ENCODE measurements around the gene GPR161. TPM values are rescaled to one million over a fixed set of nuclear protein-coding genes. Genes with fewer than 3 reads are reported as not detected.

Gene GPR161
- total and polyA plus RNA-seq, 2 experiments from 2014 or later = 7.9 to 11.6 TPM

DNA sequence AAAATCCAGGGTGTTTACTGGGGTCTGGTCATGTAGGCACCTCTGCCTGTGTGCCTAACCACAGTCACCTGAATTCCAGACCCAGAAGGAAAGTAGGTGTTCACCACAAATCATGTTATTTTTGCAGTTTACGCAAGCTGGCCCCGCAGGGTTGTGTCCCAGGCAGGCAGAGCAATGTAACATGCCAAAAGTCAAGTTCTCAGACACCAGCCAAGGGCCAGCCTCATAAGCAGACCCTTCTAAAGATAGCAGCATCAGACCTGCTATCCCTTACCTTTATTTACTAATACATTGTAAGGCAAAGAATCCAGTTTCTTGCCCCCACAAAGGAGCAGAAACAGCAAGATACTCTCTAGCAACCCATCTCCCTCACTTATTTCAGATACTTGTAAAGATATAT, 83.0 kb downstream of the GPR161 start (continued):
- TF ChIP-seq, protein P1, sequence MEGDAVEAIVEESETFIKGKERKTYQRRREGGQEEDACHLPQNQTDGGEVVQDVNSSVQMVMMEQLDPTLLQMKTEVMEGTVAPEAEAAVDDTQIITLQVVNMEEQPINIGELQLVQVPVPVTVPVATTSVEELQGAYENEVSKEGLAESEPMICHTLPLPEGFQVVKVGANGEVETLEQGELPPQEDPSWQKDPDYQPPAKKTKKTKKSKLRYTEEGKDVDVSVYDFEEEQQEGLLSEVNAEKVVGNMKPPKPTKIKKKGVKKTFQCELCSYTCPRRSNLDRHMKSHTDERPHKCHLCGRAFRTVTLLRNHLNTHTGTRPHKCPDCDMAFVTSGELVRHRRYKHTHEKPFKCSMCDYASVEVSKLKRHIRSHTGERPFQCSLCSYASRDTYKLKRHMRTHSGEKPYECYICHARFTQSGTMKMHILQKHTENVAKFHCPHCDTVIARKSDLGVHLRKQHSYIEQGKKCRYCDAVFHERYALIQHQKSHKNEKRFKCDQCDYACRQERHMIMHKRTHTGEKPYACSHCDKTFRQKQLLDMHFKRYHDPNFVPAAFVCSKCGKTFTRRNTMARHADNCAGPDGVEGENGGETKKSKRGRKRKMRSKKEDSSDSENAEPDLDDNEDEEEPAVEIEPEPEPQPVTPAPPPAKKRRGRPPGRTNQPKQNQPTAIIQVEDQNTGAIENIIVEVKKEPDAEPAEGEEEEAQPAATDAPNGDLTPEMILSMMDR (conservative IDR thresholded peaks at IDR 0.05; ENCODE audit: low read depth in 2 of 2) = no peak
- no peak for TF ChIP-seq STAT1 (IDR thresholded peaks at IDR 0.05; ENCODE audit: unreplicated experiment)

DNA sequence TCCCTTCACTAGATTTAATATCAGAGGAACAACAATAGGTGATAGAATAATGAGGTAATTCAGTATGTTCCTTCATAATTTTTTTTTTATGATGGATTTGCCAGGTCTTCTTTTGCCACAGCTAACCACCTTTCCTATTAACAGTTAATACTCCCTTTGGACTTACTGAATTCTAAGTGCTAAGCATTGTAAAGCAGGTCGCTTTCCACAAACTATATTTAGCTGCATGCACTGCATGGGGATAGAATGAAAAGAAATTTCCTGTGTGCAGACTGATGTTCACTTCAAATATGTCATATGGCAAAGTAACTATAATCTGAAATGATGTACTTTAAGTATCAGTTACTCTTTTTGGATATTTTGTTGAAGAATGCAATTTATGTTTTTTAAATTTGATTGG, 85.8 kb downstream of the GPR161 start:
- Histone ChIP-seq H3K4me2 (no peak overlapping the region), H3K36me3 (ENCODE audit: insufficient read depth) (0 out of 2 replicates have a peak, but pooled peaks cover 4% of the 10 kb centered on the region), H3K79me2 (replicated peaks; ENCODE audit: insufficient read depth) (no peaks in the 10 kb centered on the region), H3K4me3 (no peak overlapping the region), H3K4me1 (ENCODE audit: insufficient read depth) (no peaks in the 10 kb centered on the region), H2AFZ (no peak overlapping the region), H3K27ac (ENCODE audit: low read depth) (no peak overlapping the region), H3K27me3 (ENCODE audit: insufficient read depth) (no peaks in the 10 kb centered on the region), H3K9me2 (ENCODE audit: insufficient read depth) (no peaks in the 10 kb centered on the region), H3F3A (replicated peaks; ENCODE audit: low read depth) (no peaks in the 10 kb centered on the region), H4K20me1 (replicated peaks; ENCODE audit: insufficient read depth) (0 out of 2 replicates have a peak, but pooled peaks cover 3% of the 10 kb centered on the region)
- Mint-ChIP-seq H3K27ac (no peak overlapping the region), H3K4me1 (no peaks in the 10 kb centered on the region), H3K27me3 (ENCODE audit: insufficient read depth, low read depth, poor library complexity) (peaks cover 2% of the 10 kb centered on the region), H3K36me3 (ENCODE audit: low read depth) (peaks cover 2% of the 10 kb centered on the region; the same call in 1 of the 3 replicates), H3K4me3 (no peak overlapping the region), H3K9me3 (0 out of 3 replicates have a peak, but pooled peaks cover 2% of the 10 kb centered on the region)
- no peak for ATAC-seq
- DNase-seq (ENCODE audit: low spot score) = no peak
- TF ChIP-seq, protein P2, sequence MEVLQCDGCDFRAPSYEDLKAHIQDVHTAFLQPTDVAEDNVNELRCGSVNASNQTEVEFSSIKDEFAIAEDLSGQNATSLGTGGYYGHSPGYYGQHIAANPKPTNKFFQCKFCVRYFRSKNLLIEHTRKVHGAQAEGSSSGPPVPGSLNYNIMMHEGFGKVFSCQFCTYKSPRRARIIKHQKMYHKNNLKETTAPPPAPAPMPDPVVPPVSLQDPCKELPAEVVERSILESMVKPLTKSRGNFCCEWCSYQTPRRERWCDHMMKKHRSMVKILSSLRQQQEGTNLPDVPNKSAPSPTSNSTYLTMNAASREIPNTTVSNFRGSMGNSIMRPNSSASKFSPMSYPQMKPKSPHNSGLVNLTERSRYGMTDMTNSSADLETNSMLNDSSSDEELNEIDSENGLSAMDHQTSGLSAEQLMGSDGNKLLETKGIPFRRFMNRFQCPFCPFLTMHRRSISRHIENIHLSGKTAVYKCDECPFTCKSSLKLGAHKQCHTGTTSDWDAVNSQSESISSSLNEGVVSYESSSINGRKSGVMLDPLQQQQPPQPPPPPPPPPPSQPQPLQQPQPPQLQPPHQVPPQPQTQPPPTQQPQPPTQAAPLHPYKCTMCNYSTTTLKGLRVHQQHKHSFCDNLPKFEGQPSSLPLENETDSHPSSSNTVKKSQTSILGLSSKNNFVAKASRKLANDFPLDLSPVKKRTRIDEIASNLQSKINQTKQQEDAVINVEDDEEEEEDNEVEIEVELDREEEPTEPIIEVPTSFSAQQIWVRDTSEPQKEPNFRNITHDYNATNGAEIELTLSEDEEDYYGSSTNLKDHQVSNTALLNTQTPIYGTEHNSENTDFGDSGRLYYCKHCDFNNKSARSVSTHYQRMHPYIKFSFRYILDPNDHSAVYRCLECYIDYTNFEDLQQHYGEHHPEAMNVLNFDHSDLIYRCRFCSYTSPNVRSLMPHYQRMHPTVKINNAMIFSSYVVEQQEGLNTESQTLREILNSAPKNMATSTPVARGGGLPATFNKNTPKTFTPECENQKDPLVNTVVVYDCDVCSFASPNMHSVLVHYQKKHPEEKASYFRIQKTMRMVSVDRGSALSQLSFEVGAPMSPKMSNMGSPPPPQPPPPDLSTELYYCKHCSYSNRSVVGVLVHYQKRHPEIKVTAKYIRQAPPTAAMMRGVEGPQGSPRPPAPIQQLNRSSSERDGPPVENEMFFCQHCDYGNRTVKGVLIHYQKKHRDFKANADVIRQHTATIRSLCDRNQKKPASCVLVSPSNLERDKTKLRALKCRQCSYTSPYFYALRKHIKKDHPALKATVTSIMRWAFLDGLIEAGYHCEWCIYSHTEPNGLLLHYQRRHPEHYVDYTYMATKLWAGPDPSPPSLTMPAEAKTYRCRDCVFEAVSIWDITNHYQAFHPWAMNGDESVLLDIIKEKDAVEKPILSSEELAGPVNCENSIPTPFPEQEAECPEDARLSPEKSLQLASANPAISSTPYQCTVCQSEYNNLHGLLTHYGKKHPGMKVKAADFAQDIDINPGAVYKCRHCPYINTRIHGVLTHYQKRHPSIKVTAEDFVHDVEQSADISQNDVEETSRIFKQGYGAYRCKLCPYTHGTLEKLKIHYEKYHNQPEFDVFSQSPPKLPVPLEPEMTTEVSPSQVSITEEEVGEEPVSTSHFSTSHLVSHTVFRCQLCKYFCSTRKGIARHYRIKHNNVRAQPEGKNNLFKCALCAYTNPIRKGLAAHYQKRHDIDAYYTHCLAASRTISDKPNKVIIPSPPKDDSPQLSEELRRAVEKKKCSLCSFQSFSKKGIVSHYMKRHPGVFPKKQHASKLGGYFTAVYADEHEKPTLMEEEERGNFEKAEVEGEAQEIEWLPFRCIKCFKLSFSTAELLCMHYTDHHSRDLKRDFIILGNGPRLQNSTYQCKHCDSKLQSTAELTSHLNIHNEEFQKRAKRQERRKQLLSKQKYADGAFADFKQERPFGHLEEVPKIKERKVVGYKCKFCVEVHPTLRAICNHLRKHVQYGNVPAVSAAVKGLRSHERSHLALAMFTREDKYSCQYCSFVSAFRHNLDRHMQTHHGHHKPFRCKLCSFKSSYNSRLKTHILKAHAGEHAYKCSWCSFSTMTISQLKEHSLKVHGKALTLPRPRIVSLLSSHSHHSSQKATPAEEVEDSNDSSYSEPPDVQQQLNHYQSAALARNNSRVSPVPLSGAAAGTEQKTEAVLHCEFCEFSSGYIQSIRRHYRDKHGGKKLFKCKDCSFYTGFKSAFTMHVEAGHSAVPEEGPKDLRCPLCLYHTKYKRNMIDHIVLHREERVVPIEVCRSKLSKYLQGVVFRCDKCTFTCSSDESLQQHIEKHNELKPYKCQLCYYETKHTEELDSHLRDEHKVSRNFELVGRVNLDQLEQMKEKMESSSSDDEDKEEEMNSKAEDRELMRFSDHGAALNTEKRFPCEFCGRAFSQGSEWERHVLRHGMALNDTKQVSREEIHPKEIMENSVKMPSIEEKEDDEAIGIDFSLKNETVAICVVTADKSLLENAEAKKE (CRISPR knock-in tag; IDR thresholded peaks at IDR 0.05) = no peak
- TF ChIP-seq ZNF331 (CRISPR knock-in tag; IDR thresholded peaks at IDR 0.05; ENCODE audit: low read depth) = no peak
- no peak for TF ChIP-seq CREB1 (CRISPR knock-in tag; IDR thresholded peaks at IDR 0.05; ENCODE audit: low read depth)
- TF ChIP-seq, protein P1 (conservative IDR thresholded peaks at IDR 0.05; ENCODE audit: low read depth in 2 of 2) = no peak
- no peak for TF ChIP-seq ZNF114 (CRISPR knock-in tag; IDR thresholded peaks at IDR 0.05)
- no peak for TF ChIP-seq STAT1 (IDR thresholded peaks at IDR 0.05; ENCODE audit: unreplicated experiment)
- TF ChIP-seq EZH2 (IDR thresholded peaks at IDR 0.05; ENCODE audit: low read depth, unreplicated experiment) = no peak
- TF ChIP-seq, protein P3, sequence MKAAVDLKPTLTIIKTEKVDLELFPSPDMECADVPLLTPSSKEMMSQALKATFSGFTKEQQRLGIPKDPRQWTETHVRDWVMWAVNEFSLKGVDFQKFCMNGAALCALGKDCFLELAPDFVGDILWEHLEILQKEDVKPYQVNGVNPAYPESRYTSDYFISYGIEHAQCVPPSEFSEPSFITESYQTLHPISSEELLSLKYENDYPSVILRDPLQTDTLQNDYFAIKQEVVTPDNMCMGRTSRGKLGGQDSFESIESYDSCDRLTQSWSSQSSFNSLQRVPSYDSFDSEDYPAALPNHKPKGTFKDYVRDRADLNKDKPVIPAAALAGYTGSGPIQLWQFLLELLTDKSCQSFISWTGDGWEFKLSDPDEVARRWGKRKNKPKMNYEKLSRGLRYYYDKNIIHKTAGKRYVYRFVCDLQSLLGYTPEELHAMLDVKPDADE (IDR thresholded peaks at IDR 0.05) = no peak
- no peak for TF ChIP-seq NANOG (IDR thresholded peaks at IDR 0.05; ENCODE audit: borderline replicate concordance)
- no peak for TF ChIP-seq JUNB (IDR thresholded peaks at IDR 0.05; ENCODE audit: unreplicated experiment)
- no peak for TF ChIP-seq POLR2AphosphoS5 (IDR thresholded peaks at IDR 0.05; ENCODE audit: low read depth)
